HG02943 (cell line): Measurements from ENCODE around the gene TLR2.
"Not testable (repeated sequence)": the region's sequence is repeated elsewhere in the genome, so short reads cannot be mapped to it uniquely, and the experiment has no call there.

ENCODE experiments used
- ATAC-seq: cut with Tn5 transposase; IDR thresholded peaks from one replicate; pipeline ENCODE4 v1.9.1; 2021; ENCODE audit warnings: mild to moderate bottlenecking, low read depth, moderate library complexity; ENCODE audit not compliant: unreplicated experiment

Gene TLR2

DNA sequence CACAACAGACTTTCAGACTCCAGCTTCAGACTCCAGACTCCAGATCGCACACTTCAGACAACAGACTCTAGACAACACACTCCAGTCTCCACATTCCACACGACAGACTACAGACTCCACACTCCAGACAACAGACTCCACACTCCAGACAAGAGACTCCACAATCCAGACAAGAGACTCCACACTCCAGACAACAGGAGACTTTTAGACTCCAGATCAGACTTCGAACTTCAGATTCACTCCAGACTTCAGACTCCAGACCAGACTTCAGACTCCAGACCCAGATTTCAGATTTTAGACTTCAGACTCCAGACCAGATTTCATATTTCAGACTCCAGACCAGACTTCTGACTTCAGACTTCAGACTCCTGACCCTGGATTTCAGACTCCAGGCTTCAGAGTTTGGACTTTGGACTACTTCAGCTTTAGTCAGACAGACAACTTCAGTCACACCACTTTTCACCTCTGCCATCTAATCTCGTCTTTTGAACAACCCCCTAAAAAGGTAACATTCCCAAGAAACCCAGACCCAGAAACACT lies 29.0 kb upstream of the TLR2 start:
- ATAC-seq: no peak

DNA sequence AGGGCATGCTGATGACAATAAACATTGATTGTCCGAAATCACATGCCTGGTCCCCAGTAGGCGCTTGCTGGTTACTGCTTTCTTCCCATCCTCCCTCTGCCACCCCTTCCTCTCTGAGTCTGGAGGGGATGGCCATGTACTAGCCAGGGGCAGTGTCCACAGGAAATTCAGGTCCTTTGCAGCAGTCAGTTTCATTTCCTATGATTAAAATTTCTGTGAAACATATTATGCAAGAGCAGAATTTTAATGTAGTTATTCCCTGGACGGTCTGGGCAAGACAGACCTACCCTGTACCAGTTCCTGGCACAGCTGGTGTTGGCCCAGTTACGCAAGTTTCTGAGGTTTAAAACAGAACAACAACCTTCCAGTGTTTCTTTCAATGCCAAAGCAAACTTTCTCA lies 28.2 kb upstream of the TLR2 start:
- ATAC-seq: no peak

DNA sequence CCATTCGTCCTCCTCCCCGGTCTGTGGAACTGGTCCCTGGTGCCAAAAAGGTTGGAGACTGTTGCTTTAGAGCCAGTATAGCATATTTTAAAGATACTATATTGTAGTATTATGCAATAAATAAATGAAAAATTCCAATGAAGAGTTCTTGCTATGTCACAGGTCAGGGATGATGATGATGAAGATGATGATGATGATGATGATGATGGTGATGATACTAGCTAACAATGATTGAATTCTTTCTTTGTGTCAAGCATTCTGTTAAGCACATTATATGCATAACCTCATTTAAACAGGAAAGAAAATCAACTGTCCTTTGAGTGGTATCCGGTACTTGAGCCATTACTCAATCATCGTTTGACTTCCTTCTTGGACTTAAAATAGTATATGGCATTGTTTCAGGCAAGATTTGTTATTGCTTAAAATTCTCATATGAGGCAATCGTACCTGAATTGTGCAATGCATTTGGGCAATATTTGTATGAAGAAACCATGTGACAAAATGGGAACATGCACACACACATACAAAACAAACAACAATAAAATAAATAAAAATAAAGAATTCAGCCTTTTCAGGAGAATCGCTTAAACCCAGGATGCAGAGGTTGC lies 22.8 kb upstream of the TLR2 start:
- ATAC-seq: no peak

DNA sequence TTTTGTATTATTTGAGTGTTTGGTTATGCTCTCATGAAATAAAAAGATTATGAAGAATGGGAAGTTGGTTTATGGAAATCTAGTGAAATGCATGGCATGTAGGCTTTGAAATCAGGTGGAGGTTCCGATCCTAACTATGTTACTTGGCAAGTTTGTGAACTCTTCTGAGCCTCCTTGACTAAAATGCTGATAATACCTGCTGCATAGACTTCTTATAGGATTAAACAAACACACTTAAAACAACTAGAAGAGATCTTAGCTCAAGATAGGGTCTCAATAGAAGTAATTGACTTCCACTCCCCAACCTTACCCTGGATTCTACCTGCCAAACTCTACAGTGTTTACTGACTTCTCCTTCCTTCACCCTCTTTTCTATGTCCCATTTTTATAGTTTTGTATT lies 22.2 kb upstream of the TLR2 start:
- no peak for ATAC-seq

DNA sequence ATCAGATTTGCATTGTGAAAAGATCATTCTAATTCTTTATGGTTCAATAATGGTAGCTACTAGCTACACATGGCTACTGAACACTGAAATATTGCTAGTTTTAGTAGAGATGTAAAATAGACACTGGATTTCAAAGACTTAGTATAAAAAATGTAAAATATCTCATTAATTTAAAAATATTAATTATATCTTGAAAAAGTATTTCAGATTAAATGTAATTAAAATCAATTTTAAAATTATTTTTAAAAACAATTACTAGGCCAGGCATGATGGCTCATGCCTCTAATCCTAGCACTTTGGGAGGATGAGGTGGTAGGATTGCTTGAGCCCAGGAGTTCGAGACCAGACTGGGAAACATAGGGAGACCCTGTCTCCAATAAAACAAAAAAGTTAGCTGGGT lies 20.4 kb upstream of the TLR2 start:
- no peak for ATAC-seq

DNA sequence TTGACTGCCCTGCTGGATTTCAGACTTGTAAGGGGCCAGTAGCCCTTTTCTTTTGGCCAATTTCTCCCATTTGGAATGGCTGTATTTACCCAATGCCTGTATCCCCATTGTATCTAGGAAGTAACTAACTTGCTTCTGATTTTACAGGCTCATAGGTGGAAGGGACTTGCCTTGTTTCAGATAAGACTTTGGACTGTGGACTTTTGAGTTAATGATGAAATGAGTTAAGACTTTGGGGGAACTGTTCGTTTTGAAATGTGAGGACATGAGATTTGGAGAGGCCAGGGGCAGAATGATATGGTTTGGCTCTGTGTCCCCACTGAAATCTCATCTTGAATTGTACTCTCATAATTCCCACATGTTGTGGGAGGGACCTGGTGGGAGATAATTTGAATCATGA lies 17.6 kb upstream of the TLR2 start:
- ATAC-seq: not testable (repeated sequence)

DNA sequence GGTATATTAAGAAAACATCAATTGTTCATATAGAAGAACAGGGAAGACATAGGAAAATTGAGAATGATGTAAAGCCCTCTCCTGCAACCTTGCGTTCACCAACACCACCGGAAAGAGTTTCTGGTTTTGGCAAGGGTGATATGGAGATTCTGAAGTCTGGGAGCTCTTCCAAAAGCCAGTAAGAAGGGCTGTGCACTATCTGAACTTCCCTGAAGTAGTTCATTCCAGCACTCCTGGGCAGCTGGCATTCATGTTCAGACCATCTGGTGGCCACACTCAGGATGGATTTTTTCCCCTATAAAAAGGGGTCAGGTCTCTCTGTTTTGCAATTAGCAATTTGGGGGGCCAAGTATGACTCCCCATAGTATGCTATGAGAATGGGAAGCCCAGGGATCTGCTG lies 15.4 kb upstream of the TLR2 start:
- no peak for ATAC-seq

DNA sequence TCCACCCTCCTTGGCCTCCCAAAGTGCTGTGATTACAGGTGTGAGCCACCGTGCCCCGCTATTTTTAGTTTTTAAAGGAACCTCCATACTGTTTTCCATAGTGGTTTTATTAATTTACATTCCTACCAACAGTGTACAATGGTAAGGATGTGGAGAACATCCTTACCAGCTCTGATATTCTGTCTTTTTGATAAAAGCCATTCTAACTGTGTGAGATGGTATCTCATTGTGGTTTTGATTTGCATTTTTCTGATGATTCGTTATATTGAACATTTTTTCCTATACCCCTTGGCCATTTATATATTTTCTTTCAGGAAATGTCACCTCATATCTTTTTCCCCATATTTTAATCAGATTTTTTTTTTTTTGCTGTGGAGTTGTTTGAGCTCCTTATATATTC lies 14.2 kb upstream of the TLR2 start:
- no peak for ATAC-seq

DNA sequence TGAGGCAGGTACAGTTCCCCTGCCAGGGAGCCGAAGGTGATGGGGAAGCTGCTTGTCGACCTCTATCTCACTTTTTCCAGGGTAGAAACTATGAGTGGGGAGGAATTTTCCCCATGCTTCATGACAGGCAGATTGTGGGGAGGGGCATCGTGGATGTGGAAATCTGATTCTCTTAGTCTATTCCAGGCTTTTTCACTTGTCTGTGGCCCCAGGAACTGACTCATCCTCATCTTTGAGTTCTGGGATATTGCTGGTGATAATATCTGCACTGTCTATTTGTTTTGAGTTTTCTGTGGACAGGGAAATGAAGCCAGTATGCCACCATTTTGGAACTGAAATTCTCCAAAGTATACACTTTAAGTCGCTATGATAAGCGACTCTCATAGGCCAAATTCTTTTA lies 7.6 kb upstream of the TLR2 start:
- ATAC-seq: no peak

DNA sequence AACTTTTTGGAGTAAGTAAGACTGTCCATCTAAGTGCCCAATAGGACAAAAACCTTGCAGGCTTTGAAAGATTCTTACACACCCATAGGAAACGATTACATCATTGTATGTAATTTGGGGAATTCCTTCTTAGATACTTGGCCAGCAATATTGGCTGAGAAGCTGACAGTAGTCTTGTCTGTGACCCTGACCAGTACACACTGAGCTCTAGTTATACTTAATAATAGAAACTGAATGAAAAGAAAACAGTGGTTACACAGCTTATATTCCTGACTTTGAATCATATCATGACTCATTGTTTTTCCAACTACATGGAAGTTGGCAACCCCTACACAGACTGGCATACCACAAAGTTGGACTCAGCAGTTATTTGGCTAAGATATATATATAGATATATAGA lies 7.1 kb upstream of the TLR2 start:
- no peak for ATAC-seq

DNA sequence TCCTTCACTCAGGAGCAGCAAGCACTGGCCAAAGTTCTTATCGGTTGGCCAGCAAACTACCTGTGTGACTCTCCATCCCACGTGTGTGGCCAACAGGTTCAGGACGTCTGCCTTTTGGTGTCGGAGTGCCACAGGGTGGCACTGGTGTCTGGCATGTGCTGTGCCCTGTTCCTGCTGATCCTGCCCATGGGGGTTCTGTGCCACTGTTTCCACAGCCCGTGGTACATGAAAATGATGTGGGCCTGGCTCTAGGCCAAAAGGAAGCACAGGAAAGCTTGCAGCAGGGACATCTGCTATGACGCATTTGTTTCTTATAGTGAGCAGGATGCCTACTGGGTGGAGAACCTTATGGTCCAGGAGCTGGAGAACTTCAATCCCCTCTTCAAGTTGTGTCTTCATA lies 4.6 kb upstream of the TLR2 start:
- no peak for ATAC-seq

DNA sequence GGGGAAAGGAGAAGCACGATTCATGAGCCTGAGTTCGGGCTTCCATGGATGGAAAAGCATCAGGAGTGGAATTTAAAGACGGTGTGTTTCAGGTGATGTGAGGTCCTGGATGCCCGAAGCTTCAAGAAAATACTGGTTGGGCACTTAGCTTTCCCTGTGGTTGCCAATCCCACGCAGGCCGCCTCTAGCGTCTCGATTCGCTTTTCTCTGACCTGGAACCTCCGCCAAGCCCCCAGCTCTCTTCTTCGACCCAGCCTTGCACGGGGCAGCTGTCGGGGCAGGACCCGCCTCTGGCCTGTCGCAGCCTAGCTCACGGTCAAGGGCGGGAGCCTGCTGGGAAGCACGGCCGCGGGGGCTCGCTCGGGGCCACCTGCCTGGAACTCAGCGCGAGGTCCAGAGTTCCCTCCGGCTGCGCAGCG lies 308 bp upstream of the TLR2 start:
- ATAC-seq: no peak

DNA sequence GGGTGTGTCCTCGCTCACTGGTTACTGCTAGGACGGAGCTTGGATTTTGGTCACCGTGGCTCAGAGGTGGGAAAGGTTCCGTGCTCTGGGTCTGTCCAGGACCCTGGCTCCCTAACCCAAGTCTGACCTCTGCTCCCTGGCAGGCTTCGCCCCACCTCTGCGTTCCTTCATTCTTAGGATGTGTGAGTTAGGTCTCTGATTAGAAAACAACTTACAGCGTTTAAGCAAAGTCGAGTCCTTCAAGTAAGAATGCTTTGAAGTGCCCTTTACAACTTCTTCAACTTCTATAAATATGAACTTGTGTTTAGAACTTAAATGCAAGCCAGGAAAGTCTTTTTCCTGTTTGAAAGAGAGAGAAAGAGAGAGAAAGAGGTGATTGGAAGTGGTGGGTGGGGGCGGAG lies 891 bp downstream of the TLR2 start:
- no peak for ATAC-seq

DNA sequence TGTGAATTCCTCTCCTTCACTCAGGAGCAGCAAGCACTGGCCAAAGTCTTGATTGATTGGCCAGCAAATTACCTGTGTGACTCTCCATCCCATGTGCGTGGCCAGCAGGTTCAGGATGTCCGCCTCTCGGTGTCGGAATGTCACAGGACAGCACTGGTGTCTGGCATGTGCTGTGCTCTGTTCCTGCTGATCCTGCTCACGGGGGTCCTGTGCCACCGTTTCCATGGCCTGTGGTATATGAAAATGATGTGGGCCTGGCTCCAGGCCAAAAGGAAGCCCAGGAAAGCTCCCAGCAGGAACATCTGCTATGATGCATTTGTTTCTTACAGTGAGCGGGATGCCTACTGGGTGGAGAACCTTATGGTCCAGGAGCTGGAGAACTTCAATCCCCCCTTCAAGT lies 20.4 kb downstream of the TLR2 start:
- no peak for ATAC-seq

DNA sequence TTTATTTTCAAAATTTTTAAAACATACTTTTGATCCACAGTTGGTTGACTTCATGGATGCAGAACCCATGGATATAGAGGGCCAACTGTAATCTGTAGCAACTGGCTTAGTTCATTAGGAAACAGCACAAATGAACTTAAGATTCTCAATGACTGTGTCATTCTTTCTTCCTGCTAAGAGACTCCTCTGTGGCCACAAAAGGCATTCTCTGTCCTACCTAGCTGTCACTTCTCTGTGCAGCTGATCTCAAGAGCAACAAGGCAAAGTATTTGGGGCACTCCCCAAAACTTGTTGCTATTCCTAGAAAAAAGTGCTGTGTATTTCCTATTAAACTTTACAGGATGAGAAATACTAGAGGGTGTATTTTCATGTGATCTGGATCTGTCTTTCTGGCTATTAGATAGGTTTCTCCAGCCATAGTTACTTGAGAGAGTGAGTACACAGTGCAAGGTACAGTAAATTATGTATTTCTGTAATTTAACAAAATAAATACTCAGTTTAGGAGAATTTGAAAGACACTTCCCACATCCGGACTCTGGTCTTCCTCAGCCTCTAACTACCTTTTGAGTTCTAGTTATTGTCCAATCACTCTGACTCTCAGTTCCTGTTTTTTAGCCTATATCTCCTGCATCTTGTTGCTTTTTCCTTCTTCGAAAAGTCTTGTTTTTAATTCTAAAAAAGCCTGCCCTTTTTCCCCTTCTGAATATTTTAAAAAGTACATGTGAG lies 21.8 kb downstream of the TLR2 start:
- peak; percentile 73 for ATAC-seq

DNA sequence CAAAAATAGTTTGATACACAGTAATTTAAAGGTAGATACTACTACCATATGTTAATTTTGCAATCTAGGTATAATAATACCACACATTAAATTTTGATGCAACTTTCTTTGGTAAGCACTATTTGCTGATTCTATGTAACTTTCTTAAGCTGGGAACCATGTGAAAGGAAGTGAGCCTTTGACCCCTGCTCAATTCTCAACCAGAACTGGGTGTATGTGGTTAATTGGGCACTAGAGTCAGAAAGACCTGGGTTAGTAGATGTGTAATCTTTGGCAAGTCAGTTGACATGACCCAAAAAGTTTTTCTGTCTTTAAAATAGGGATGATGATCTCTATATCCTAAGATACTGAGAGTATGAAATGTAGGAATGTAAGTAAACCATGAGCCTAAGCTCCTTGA lies 22.4 kb downstream of the TLR2 start:
- ATAC-seq: no peak

DNA sequence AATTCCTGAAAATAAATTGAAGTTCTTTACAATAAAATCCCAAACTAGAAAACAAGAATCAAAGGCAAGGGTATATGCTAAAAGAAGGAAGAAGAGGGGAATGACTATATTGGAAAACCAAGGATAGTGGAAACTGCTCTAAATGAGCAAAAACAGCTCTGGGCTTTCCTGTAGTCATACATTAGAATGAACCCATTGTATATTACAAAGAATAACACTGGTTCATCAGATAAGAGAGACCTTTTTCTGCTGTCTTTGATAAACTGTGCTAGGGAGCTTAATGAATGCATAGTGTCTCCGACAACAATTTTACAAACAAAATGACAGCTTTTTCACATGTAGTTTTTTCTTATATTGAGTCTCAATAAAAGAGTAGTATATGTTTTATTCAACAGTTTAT lies 26.6 kb downstream of the TLR2 start:
- ATAC-seq: no peak

DNA sequence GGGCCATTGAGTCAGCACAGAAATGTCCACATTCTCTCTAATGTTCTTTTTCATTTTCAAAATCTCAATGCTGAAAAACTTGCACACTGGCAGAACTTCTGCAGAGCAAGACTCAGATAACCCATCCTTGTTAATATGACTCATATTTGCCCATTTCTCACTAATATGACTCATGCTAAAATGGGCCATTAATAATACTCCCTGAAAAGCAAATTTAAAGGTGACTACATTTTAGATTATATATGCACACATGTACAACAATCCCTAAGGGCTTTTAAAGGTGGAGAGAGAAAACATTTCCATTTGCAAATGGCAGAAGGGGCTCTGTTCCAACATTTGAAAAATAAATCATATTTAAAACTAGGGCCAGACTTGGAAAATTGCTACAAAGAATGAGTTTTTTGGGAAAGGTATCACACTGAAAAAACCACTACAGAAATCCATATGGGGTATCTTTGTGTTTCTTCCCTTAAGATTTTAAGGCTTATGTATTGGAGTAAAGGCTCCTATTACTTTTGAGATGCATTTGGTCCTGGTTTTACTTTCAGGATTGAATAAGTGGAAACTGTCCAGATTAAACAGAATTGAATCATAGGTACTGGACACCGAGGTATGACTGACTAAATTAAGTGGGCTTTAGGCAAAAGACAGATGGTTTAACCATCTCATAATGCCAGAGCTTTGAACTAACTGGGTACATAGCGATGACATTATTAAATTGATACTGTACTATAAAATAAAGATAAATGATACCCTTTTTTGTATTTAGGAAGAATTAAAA lies 30.0 kb downstream of the TLR2 start:
- no peak for ATAC-seq

DNA sequence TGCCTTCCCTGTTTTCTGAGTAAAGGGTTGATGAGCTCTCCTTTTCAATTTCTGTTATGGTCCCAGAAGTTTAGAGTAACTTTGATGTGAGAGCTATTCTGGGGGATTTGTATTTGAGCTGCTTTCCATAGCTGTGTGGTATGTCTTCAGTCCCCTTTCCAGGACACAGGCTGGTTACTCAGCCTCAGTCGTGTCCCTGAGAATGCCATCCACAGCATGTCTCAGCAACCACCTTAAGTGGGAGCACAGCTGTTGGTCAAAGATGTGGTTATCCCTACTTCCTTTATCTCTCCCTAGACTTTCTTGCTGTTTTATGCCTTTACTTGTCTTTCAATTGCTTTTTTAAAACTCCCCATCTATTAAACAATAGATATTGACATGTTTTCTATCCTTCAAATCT lies 38.0 kb downstream of the TLR2 start:
- no peak for ATAC-seq

DNA sequence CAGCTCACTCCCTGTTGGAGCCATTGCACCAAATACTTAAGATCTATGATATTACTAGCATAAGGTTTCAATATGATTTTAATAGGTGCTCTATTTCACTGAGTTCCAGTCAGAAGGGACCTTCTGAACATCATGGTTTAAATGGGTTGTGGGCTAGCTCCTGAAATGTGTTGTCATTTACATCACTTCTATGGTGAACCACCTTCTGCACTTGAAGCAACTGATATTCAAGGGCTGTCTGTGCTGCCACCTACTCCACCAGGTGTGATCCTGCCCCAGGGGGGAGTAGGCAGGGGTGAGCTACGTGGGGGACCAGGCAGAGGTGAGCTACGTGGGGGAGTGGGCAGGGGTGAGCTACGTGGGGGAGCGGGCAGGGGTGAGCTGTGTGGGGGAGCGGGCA lies 40.5 kb downstream of the TLR2 start:
- no peak for ATAC-seq

DNA sequence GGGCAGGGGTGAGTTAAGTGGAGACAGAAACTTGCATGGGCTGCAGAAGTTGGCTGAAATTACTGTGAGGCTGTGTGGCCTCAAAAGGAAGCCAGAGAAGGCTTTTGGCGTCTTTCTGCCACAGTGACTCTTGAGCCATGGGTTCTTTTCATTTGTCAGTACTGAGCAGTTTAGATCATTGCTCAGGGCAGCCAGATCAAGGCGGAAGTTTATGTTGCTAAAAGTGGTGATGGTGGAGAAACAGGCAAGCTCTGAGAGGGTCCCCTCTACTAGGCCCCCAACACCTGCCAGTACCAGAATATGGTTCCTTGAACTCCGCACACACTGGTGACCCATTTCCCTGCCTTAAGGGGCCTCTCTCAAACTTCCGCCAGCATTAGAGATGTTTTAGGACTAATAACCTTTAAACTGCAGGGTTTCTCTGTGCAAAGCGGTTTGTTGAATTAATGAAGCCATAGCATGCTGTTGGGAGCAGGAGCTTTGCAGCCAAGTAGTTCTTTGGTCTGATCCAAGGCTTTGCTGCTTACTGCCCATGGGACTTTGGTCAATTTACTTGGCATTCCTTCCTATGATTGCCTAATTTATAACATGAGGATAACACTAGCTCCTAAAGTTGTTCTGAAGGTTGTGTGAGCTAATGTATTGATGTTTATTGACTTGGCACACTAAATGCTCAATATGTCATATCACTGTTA lies 41.2 kb downstream of the TLR2 start:
- no peak for ATAC-seq
